Measurements from ENCODE around the gene ZFHX2. TPM values are rescaled to one million over a fixed set of nuclear protein-coding genes. Genes with fewer than 3 reads are reported as not detected.
A peak's percentile ranks its signal among the peaks of the same experiment; 100 is the strongest.
"Not testable (repeated sequence)": the region's sequence is repeated elsewhere in the genome, so short reads cannot be mapped to it uniquely, and the experiment has no call there.

ZFHX2 gene
- total RNA-seq, 5 donors from 2014 or later (not counting 1 experiment from before 2014, with no cell fraction given), result 0.15 to 1.3 (median 0.44) TPM

- DNase-seq (no peak), ATAC-seq (replicated peaks in 1 of 4) (no peak)
- H3K4me1 Mint-ChIP-seq, result no peaks in the 10 kb centered on the region
- no peak overlapping the region for H3K27ac Mint-ChIP-seq
- H3K27me3 Mint-ChIP-seq, result peaks cover 0 to 6% of the 10 kb centered on the region in 2 donors
- no peak overlapping the region for H3K4me3 Mint-ChIP-seq
- Histone ChIP-seq H3K27ac (ENCODE audit: low read length) (no peak overlapping the region), H3K27me3 (replicated peaks in 1 of 2; ENCODE audit: control insufficient read depth in 2 of 2, extremely low read depth in 1 of 2, insufficient read depth in 2 of 2, low read length in 1 of 2) (peaks cover 0 to 7% of the 10 kb centered on the region in 2 experiments), H3K4me3 (ENCODE audit: control insufficient read depth in 1 of 2, extremely low read depth in 1 of 2, low read length in 1 of 2) (no peak overlapping the region), H3K9me3 (no peaks in the 10 kb centered on the region), H3K4me1 (ENCODE audit: control insufficient read depth in 1 of 2, extremely low read depth in 1 of 2, insufficient read depth in 2 of 2, low read length in 2 of 2) (peaks cover 0 to 3% of the 10 kb centered on the region in 2 experiments), H3K36me3 (ENCODE audit: control insufficient read depth in 2 of 2, extremely low read depth in 1 of 2, insufficient read depth in 1 of 2, low read length in 1 of 2) (no peaks in the 10 kb centered on the region)
- no peaks in the 10 kb centered on the region for H3K9me3 Mint-ChIP-seq
- WGBS (ENCODE audit: insufficient coverage), result 100% methylated on average over 1 of the region's 4 CpGs
- ChIA-PET POLR2A (interaction anchor here (0.5 to 1.1 kb wide), 2 partner anchors 9 to 20 kb away, joined by 3 read pairs; no protein-coding TSS in a partner anchor), CTCF (interaction anchor here in 1 of 2 donors (1.1 kb wide), 1 partner anchor 20 kb away, joined by 3 read pairs; no protein-coding TSS in a partner anchor)
- H3K36me3 Mint-ChIP-seq, result no peaks in the 10 kb centered on the region
These were observed 11.5 kb downstream of the ZFHX2 start for GRCh38 chr14:23540141-23540469.

DNA sequence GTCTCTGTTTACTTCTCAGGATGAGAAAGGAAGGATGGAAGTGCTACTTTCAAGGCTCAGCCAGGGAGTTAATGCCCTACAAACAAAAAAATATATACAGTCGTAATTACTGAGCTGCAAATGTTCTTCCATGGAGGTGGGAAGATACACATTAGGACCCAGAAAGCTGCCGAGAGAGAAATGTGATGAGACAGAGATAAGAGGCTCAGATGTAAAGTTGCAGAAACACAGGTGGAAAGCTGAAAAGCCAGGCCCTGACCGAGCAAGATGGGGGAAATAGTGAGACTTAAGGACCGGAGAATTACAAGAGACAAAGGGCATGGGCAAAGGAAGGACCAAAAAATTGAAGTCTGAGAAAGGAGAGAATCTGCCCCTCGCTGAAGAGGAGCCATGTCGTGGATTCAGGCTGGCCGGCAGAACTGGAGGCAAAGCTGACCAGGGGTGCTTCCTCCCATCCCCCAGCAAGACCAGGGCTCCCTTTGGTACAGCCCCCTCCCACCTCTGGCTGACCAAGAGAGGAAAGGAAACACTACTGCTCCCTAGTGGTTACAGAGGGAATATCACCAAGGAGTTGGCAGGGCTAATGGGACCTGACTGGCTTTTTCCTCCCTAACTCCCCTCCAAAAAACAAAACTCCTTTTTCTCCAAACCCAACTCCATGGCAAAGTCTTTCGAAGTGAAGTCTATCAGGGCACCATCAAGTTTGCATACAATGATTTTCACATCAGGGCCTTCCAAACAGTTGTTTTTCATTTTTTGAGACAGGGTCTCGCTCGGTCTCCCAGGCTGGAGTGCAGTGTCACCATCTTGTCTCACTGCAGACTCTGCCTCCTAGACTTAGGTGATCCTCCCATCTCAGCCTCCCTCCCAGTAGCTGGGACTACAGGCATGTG, 12.1 kb downstream of the ZFHX2 start:
- Histone ChIP-seq H3K27me3 (replicated peaks in 1 of 2; ENCODE audit: control insufficient read depth in 2 of 2, extremely low read depth in 1 of 2, insufficient read depth in 2 of 2, low read length in 1 of 2) (peaks cover 0 to 7% of the 10 kb centered on the region in 2 experiments), H3K9me3 (no peaks in the 10 kb centered on the region), H3K4me3 (ENCODE audit: control insufficient read depth in 1 of 2, extremely low read depth in 1 of 2, low read length in 1 of 2) (no peak overlapping the region), H3K4me1 (ENCODE audit: control insufficient read depth in 1 of 2, extremely low read depth in 1 of 2, insufficient read depth in 2 of 2, low read length in 2 of 2) (peaks cover 0 to 3% of the 10 kb centered on the region in 2 experiments), H3K27ac (ENCODE audit: low read length) (no peak overlapping the region), H3K36me3 (ENCODE audit: control insufficient read depth in 2 of 2, extremely low read depth in 1 of 2, insufficient read depth in 1 of 2, low read length in 1 of 2) (no peaks in the 10 kb centered on the region)
- no peaks in the 10 kb centered on the region for H3K4me1 Mint-ChIP-seq
- H3K27ac Mint-ChIP-seq, result no peak overlapping the region
- WGBS (ENCODE audit: insufficient coverage), result 42% methylated on average over 4 of the region's 10 CpGs
- DNase-seq (peak in 6 of 35 experiments; percentile 9 to 69 (median 26)), ATAC-seq (replicated peaks in 1 of 4) (peak; percentile 57 to 77 (median 68))
- ChIA-PET CTCF (interaction anchor here (0.5 to 2.2 kb wide), 5 partner anchors 20 to 61 kb away, joined by 3 to 11 read pairs (median 3); no protein-coding TSS in a partner anchor), POLR2A (interaction anchor here (0.5 to 1.1 kb wide), 3 partner anchors 10 to 223 kb away, joined by 3 read pairs; no protein-coding TSS in a partner anchor)
- no peaks in the 10 kb centered on the region for H3K36me3 Mint-ChIP-seq
- H3K4me3 Mint-ChIP-seq, result no peak overlapping the region
- H3K27me3 Mint-ChIP-seq, result peaks cover 0 to 6% of the 10 kb centered on the region in 2 donors
- no peaks in the 10 kb centered on the region for H3K9me3 Mint-ChIP-seq

DNA sequence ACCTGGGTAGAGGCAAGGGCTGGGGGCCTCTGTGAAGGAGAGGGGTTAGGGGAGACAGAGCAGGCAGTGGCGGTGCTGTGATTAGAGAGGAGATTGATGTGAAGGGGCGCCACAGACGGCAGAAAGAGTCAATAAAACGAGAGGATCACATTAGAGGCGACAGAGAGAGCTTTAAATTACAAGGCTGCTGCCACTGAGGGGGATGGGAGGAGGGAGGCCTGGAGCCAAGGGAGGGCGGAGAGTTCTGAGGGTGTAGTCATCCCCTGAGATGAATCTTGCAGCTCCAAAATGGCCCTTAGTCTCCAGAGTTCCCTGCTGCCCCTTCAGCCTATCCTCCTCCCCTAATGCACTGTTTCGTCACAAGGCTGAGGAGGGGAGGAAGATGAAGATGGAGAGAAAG, 12.8 kb downstream of the ZFHX2 start:
- Histone ChIP-seq H3K27ac (ENCODE audit: low read length) (no peak overlapping the region), H3K4me3 (ENCODE audit: control insufficient read depth in 1 of 2, extremely low read depth in 1 of 2, low read length in 1 of 2) (no peak overlapping the region), H3K4me1 (ENCODE audit: control insufficient read depth in 1 of 2, extremely low read depth in 1 of 2, insufficient read depth in 2 of 2, low read length in 2 of 2) (peaks cover 0 to 3% of the 10 kb centered on the region in 2 experiments), H3K36me3 (ENCODE audit: control insufficient read depth in 2 of 2, extremely low read depth in 1 of 2, insufficient read depth in 1 of 2, low read length in 1 of 2) (no peaks in the 10 kb centered on the region), H3K27me3 (replicated peaks in 1 of 2; ENCODE audit: control insufficient read depth in 2 of 2, extremely low read depth in 1 of 2, insufficient read depth in 2 of 2, low read length in 1 of 2) (peaks cover 0 to 7% of the 10 kb centered on the region in 2 experiments), H3K9me3 (no peaks in the 10 kb centered on the region)
- H3K9me3 Mint-ChIP-seq, result no peaks in the 10 kb centered on the region
- H3K4me3 Mint-ChIP-seq, result no peak overlapping the region
- peaks cover 0 to 6% of the 10 kb centered on the region in 2 donors for H3K27me3 Mint-ChIP-seq
- ATAC-seq (replicated peaks in 1 of 4) (no peak), DNase-seq (no peak)
- WGBS (ENCODE audit: insufficient coverage), result 78% methylated on average over 4 of the region's 7 CpGs
- H3K4me1 Mint-ChIP-seq, result no peaks in the 10 kb centered on the region
- CTCF ChIA-PET, result interaction anchor here (0.5 to 2.2 kb wide), 6 partner anchors 21 to 60 kb away, joined by 3 to 11 read pairs (median 4); no protein-coding TSS in a partner anchor
- POLR2A ChIA-PET, result no interaction called here
- no peaks in the 10 kb centered on the region for H3K36me3 Mint-ChIP-seq
- no peak overlapping the region for H3K27ac Mint-ChIP-seq

DNA sequence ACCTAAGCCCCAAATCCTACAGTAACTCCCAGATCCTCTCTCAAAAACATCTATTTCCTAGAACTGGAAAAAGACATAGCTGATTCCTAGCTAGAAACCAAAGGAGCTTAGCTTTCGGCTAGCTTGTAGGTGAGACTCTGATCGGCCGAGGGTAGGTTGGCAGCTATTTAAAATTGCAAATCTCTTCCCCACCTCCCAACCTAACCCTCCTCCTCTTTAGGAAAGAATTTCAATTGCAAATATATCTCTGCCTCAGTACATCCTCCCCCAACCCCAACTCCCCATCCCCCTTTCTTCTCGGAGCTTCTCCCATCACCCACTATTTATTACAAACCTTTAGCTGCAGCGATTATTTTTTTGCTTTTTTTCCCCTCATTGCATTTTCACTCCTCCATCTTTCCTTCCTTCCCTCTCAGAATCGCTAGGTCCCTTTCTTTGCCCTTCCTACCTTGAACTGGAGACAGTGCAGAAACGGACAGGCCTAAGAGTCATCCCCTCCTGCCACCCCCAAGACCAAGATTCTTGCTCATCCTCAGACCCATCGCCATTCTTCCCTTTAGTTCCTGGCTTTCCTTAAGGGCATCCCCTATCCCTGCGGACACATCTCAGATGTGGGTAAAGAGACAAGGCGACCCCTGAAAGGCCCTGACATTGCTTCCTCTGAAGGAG, 13.4 kb downstream of the ZFHX2 start:
- CTCF ChIA-PET, result interaction anchor here (0.6 to 2.2 kb wide), 5 partner anchors 21 to 91 kb away, joined by 3 to 11 read pairs (median 4); no protein-coding TSS in a partner anchor
- ATAC-seq (replicated peaks in 1 of 4) (no peak), DNase-seq (no peak)
- no peaks in the 10 kb centered on the region for H3K9me3 Mint-ChIP-seq
- Histone ChIP-seq H3K4me1 (ENCODE audit: control insufficient read depth in 1 of 2, extremely low read depth in 1 of 2, insufficient read depth in 2 of 2, low read length in 2 of 2) (peaks cover 0 to 3% of the 10 kb centered on the region in 2 experiments), H3K27ac (ENCODE audit: low read length) (no peak overlapping the region), H3K9me3 (no peaks in the 10 kb centered on the region), H3K36me3 (ENCODE audit: control insufficient read depth in 2 of 2, extremely low read depth in 1 of 2, insufficient read depth in 1 of 2, low read length in 1 of 2) (no peaks in the 10 kb centered on the region), H3K4me3 (ENCODE audit: control insufficient read depth in 1 of 2, extremely low read depth in 1 of 2, low read length in 1 of 2) (no peak overlapping the region), H3K27me3 (replicated peaks in 1 of 2; ENCODE audit: control insufficient read depth in 2 of 2, extremely low read depth in 1 of 2, insufficient read depth in 2 of 2, low read length in 1 of 2) (peaks cover 0 to 7% of the 10 kb centered on the region in 2 experiments)
- peaks cover 0 to 6% of the 10 kb centered on the region in 2 donors for H3K27me3 Mint-ChIP-seq
- no peak overlapping the region for H3K4me3 Mint-ChIP-seq
- POLR2A ChIA-PET, result no interaction called here
- H3K36me3 Mint-ChIP-seq, result no peaks in the 10 kb centered on the region
- WGBS (ENCODE audit: insufficient coverage), result 76% methylated on average over 5 of the region's 10 CpGs
- H3K27ac Mint-ChIP-seq, result peak overlapping the region in 1 of 2 donors; percentile 20
- H3K4me1 Mint-ChIP-seq, result no peaks in the 10 kb centered on the region

- no peak for DNase-seq
- POLR2A ChIA-PET, result no interaction called here
- H3K4me1 Mint-ChIP-seq, result no peaks in the 10 kb centered on the region
- Histone ChIP-seq H3K27ac (ENCODE audit: low read length) (no peak overlapping the region), H3K4me3 (ENCODE audit: control insufficient read depth in 1 of 2, extremely low read depth in 1 of 2, low read length in 1 of 2) (no peak overlapping the region), H3K9me3 (no peaks in the 10 kb centered on the region), H3K4me1 (ENCODE audit: control insufficient read depth in 1 of 2, extremely low read depth in 1 of 2, insufficient read depth in 2 of 2, low read length in 2 of 2) (peaks cover 0 to 3% of the 10 kb centered on the region in 2 experiments), H3K27me3 (replicated peaks in 1 of 2; ENCODE audit: control insufficient read depth in 2 of 2, extremely low read depth in 1 of 2, insufficient read depth in 2 of 2, low read length in 1 of 2) (peaks cover 0 to 7% of the 10 kb centered on the region in 2 experiments), H3K36me3 (ENCODE audit: control insufficient read depth in 2 of 2, extremely low read depth in 1 of 2, insufficient read depth in 1 of 2, low read length in 1 of 2) (no peaks in the 10 kb centered on the region)
- H3K9me3 Mint-ChIP-seq, result no peaks in the 10 kb centered on the region
- ATAC-seq (replicated peaks in 1 of 4), result no peak
- CTCF ChIA-PET, result interaction anchor here in 1 of 2 donors (0.6 to 2.2 kb wide), 4 partner anchors 22 to 278 kb away, joined by 3 to 11 read pairs (median 3); no protein-coding TSS in a partner anchor
- 16% methylated on average over 6 of the region's 13 CpGs for WGBS (ENCODE audit: insufficient coverage)
- H3K4me3 Mint-ChIP-seq, result no peak overlapping the region
- no peaks in the 10 kb centered on the region for H3K36me3 Mint-ChIP-seq
- peak overlapping the region in 1 of 2 donors; percentile 20 for H3K27ac Mint-ChIP-seq
- H3K27me3 Mint-ChIP-seq, result peaks cover 0 to 6% of the 10 kb centered on the region in 2 donors
These were observed 14.1 kb downstream of the ZFHX2 start for GRCh38 chr14:23537351-23538049.

DNA sequence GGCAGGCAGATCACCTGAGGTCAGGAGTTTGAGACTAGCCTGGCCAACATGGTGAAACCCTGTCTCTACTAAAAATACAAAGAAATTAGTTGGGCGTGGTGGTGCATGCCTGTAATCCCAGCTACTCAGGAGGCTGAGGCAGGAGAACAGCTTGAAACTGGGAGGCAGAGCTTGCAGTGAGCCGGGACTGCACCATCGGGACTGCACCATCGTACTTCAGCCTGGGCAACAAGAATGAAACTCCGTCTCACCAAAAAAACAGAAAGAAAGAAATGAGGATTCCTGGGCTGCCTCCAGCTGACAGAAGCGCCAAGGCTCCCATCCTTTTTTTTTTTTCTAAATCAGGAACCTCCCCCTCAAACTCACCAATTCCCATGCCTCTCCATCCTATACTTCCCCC, 14.7 kb downstream of the ZFHX2 start:
- not testable (repeated sequence) for H3K27me3 Mint-ChIP-seq
- WGBS (ENCODE audit: insufficient coverage), result 93% methylated on average over 5 of the region's 6 CpGs

More for the DNA sequence above, 14.7 kb downstream of the ZFHX2 start:
- H3K27me3 ChIP-seq (replicated peaks in 1 of 2; ENCODE audit: control insufficient read depth in 2 of 2, extremely low read depth in 1 of 2, insufficient read depth in 2 of 2, low read length in 1 of 2); H3K27ac ChIP-seq (ENCODE audit: low read length); H3K4me3 Mint-ChIP-seq; H3K9me3 Mint-ChIP-seq; H3K4me3 ChIP-seq (ENCODE audit: control insufficient read depth in 1 of 2, extremely low read depth in 1 of 2, low read length in 1 of 2); POLR2A ChIA-PET; DNase-seq; H3K36me3 ChIP-seq (ENCODE audit: control insufficient read depth in 2 of 2, extremely low read depth in 1 of 2, insufficient read depth in 1 of 2, low read length in 1 of 2); H3K9me3 ChIP-seq; H3K4me1 Mint-ChIP-seq; ATAC-seq (replicated peaks in 1 of 4); H3K4me1 ChIP-seq (ENCODE audit: control insufficient read depth in 1 of 2, extremely low read depth in 1 of 2, insufficient read depth in 2 of 2, low read length in 2 of 2); H3K27ac Mint-ChIP-seq; H3K36me3 Mint-ChIP-seq: not testable (repeated sequence)
- CTCF ChIA-PET, result interaction anchor here in 1 of 2 donors (0.7 kb wide), 2 partner anchors 58 to 277 kb away, joined by 3 to 5 read pairs; no protein-coding TSS in a partner anchor
